HepG2 (cell line): Measurements from ENCODE around the gene NRN1L. TPM values are rescaled to one million over a fixed set of nuclear protein-coding genes. Genes with fewer than 3 reads are reported as not detected.

Experiments
- ARHGAP35 ChIP-seq: sonication (generic); formaldehyde crosslinking; IDR thresholded peaks from 2 replicates; pipeline ENCODE4 v1.9.0; 2022; ENCODE audit warnings: mild to moderate bottlenecking, inconsistent platforms, moderate library complexity, missing genetic modification reagents, borderline replicate concordance
- EP300 ChIP-seq, 3 experiments: sonication (generic) in 1 of 3; formaldehyde crosslinking in 1 of 3; IDR thresholded peaks; 2 replicates each; pipeline versions ENCODE4 v1.5.1 to v1.6.1; 2011 to 2020; ENCODE audit warnings: low read depth in 2 of 3, low read length in 2 of 3, borderline replicate concordance in 1 of 3, improper control_type of control experiment in 1 of 3, mild to moderate bottlenecking in 1 of 3, missing genetic modification reagents in 1 of 3, moderate library complexity in 1 of 3
- FOXC1 ChIP-seq: sonication (generic); formaldehyde crosslinking; IDR thresholded peaks from 2 replicates; pipeline ENCODE4 v1.8.0; 2022; ENCODE audit warnings: mild to moderate bottlenecking, missing genetic modification reagents, borderline replicate concordance
- HHEX ChIP-seq: IDR thresholded peaks from 2 replicates; pipeline ENCODE4 v1.6.1; 2016; ENCODE audit warnings: control low read depth
- HIVEP1 ChIP-seq: sonication (generic); formaldehyde crosslinking; IDR thresholded peaks from 2 replicates; pipeline ENCODE4 v1.4.0; 2020; ENCODE audit warnings: mild to moderate bottlenecking, missing genetic modification reagents
- MBNL3 ChIP-seq: fragments of 250-450 bp; sonication (Bioruptor Pico); conservative IDR thresholded peaks from 2 replicates; pipeline ENCODE4 v1.8.0; 2022; ENCODE audit warnings: mild to moderate bottlenecking, inconsistent platforms
- RARG ChIP-seq: sonication (generic); formaldehyde crosslinking; IDR thresholded peaks from 2 replicates; pipeline ENCODE4 v1.4.0; 2020; ENCODE audit warnings: low read depth, mild to moderate bottlenecking, missing genetic modification reagents
- RBFOX2 ChIP-seq: fragments of 200-400 bp; formaldehyde crosslinking; IDR thresholded peaks from 2 replicates; pipeline ENCODE4 v1.6.1; 2017; ENCODE audit warnings: low read depth, mild to moderate bottlenecking, low read length
- REST ChIP-seq, 2 experiments: IDR thresholded peaks; 2 replicates each; pipeline ENCODE4 v1.6.1; 2011 to 2012; ENCODE audit warnings: low read length in 2 of 2, borderline replicate concordance in 1 of 2, low read depth in 1 of 2, mild to moderate bottlenecking in 1 of 2, moderate library complexity in 1 of 2
- SMAD3 ChIP-seq: sonication (generic); formaldehyde crosslinking; IDR thresholded peaks from 2 replicates; pipeline ENCODE4 v1.4.0; 2020; ENCODE audit warnings: missing genetic modification reagents
- ZBTB46 ChIP-seq: sonication (generic); formaldehyde crosslinking; IDR thresholded peaks from 2 replicates; pipeline ENCODE4 v1.4.0; 2020; ENCODE audit warnings: mild to moderate bottlenecking, missing genetic modification reagents, borderline replicate concordance
- ZFP91 ChIP-seq: sonication (generic); formaldehyde crosslinking; IDR thresholded peaks from 2 replicates; pipeline ENCODE4 v1.9.0; 2022; ENCODE audit warnings: missing genetic modification reagents, mild to moderate bottlenecking, borderline replicate concordance
- ZNF263 ChIP-seq: sonication (generic); formaldehyde crosslinking; IDR thresholded peaks from 2 replicates; pipeline ENCODE4 v1.4.0; 2020; ENCODE audit warnings: missing genetic modification reagents
- ZNF329 ChIP-seq: sonication (generic); formaldehyde crosslinking; IDR thresholded peaks from 2 replicates; pipeline ENCODE4 v1.9.0; 2021; ENCODE audit warnings: low read depth, mild to moderate bottlenecking, missing genetic modification reagents
- ZNF337 ChIP-seq: sonication (generic); formaldehyde crosslinking; IDR thresholded peaks from 2 replicates; pipeline ENCODE4 v1.5.1; 2020; ENCODE audit warnings: missing genetic modification reagents, low read depth, mild to moderate bottlenecking, borderline replicate concordance
- ZNF768 ChIP-seq: sonication (generic); formaldehyde crosslinking; IDR thresholded peaks from 2 replicates; pipeline ENCODE4 v1.4.0; 2020; ENCODE audit warnings: missing genetic modification reagents
- ZNF816 ChIP-seq: sonication (generic); formaldehyde crosslinking; IDR thresholded peaks from 2 replicates; pipeline ENCODE4 v1.8.0; 2022; ENCODE audit warnings: missing genetic modification reagents, mild to moderate bottlenecking, borderline replicate concordance
- ZNF83 ChIP-seq: sonication (generic); formaldehyde crosslinking; IDR thresholded peaks from 2 replicates; pipeline ENCODE4 v1.4.0; 2020; ENCODE audit warnings: missing genetic modification reagents, mild to moderate bottlenecking, borderline replicate concordance
- polyA plus RNA-seq, 8 experiments: library from polyadenylated mRNA; depleted of rRNA in 3 of 8; stranded (reverse) in 7 of 8; unstranded in 1 of 8; fragments of >200 nt; fragmentation: Illumina TruSeq in 4 of 8; extraction: Trizol in 4 of 8; gene quantifications; 2 replicates each; pipeline versions ENCODE4 v1.2.1 to v1.2.3, GENCODE V29; 2011 to 2016; ENCODE audit warnings: low read depth in 4 of 8, missing spikeins in 1 of 8, mixed read lengths in 1 of 8; ENCODE audit not compliant: insufficient read depth in 1 of 8
- total RNA-seq, 5 experiments: library from RNA; depleted of rRNA; stranded (reverse); fragments of >200 nt; fragmentation: Illumina TruSeq; extraction: Trizol; gene quantifications; 2 replicates each; pipeline ENCODE4 v1.2.3, GENCODE V29; 2016; ENCODE audit warnings: low read depth in 1 of 5

NRN1L gene
- total and polyA plus RNA-seq, 2 of the 13 experiments (the other 11 are each of a cell fraction or from before 2014, with no cell fraction given): 0.53 to 1.2 TPM

- TF ChIP-seq REST (IDR thresholded peaks at IDR 0.05; ENCODE audit: borderline replicate concordance in 1 of 2, low read depth in 1 of 2, low read length in 2 of 2) (no peak; a peak in 1 of 4 replicates), EP300 (IDR thresholded peaks at IDR 0.05; ENCODE audit: low read depth in 2 of 2, low read length in 2 of 2) (0 out of 4 replicates have a peak, but pooled peaks of 1 of the 2 experiments have one; percentile 2), EP300 (CRISPR knock-in tag; IDR thresholded peaks at IDR 0.05; ENCODE audit: borderline replicate concordance) (no peak), HIVEP1 (CRISPR knock-in tag) (0 out of 2 replicates have a peak, but pooled peaks have one; percentile 43), ZNF83 (CRISPR knock-in tag) (peak; percentile 32; the same call in 1 of the 2 replicates), RBFOX2 (peak; percentile 87), ZNF263 (CRISPR knock-in tag) (peak; percentile 24; the same call in 1 of the 2 replicates), ZNF816 (CRISPR knock-in tag) (no peak), ZBTB46 (no peak), ZFP91 (peak; percentile 59; the same call in 1 of the 2 replicates), RARG (no peak), ZNF329 (CRISPR knock-in tag) (no peak), ZNF768 (CRISPR knock-in tag) (no peak), MBNL3 (no peak), ARHGAP35 (CRISPR knock-in tag) (peak; percentile 94), ZNF337 (CRISPR knock-in tag) (no peak), SMAD3 (CRISPR knock-in tag) (peak; percentile 79; the same call in 1 of the 2 replicates), FOXC1 (peak; percentile 37; the same call in 1 of the 2 replicates), HHEX (CRISPR knock-in tag) (no peak; the same call in 1 of the 2 replicates)
These were observed 42.7 kb upstream of the NRN1L start, which contains the start of gene THAP11 (continued) for GRCh38 chr16:67841816-67842508.
